HL-60/S4 (cell line): Measurements from ENCODE around the gene EPHA8.

Experiments
- in situ Hi-C: fragments of 300-500 bp; cut with MboI; formaldehyde crosslinking; loops from 2 replicates; pipeline ENCODE4 v1.14.3; 2022; ENCODE audit warnings: low sequenced_read_pairs

EPHA8 gene

GRCh38 chr1:22638476-22639234 lies 75.4 kb downstream of the EPHA8 start:
- in situ Hi-C loops = no loop called here

- in situ Hi-C loops = no loop called here
Observed at GRCh38 chr1:22639286-22639685, 76.0 kb downstream of the EPHA8 start.

GRCh38 chr1:22641247-22641646 lies 78.0 kb downstream of the EPHA8 start:
- in situ Hi-C loops = loop anchor here (10.0 kb wide), 1 partner anchor 216 kb away; no protein-coding TSS in a partner anchor

GRCh38 chr1:22641906-22642636 lies 78.8 kb downstream of the EPHA8 start:
- in situ Hi-C loops = loop anchor here (10.0 kb wide), 1 partner anchor 217 kb away; no protein-coding TSS in a partner anchor

DNA sequence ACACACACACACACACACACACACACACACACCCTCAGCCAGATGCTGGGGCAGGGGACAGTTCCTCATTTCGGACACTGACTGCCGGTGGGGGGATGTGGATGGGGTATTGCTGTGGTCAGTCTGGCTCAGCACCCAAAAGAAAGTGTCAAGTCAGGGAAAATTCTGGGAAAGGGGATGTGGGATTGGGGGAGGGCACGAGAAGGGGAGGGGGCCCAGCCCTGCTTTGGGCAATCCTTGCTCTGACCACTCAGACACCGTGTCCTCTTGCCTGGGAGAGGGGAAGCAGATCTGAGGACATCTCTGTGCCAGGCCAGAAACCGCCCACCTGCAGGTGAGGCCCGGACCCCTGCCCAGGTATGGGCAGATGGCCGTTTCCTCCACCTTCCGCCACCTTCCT lies 80.1 kb downstream of the EPHA8 start, which contains the start of gene C1QC:
TSS of gene C1QC (plus strand) at position 253 of the 400 bp plus-strand sequence. CDS start 391 bp downstream, outside the sequence.
- in situ Hi-C loops = loop anchor here (10.0 kb wide), 1 partner anchor 219 kb away; no protein-coding TSS in a partner anchor

DNA sequence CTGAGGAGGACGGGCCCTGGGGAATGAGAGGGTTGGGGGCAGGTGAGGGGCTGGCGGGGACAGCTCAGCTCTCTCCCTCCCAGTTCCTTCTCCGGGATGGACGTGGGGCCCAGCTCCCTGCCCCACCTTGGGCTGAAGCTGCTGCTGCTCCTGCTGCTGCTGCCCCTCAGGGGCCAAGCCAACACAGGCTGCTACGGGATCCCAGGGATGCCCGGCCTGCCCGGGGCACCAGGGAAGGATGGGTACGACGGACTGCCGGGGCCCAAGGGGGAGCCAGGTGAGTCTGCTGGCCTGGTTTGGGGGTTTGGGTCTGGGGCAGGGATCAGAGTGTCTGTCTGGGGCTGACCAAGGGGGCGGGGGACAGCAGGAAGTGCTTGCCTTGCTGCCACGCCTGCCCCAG lies 80.6 kb downstream of the EPHA8 start:
- in situ Hi-C loops = loop anchor here (10.0 kb wide), 1 partner anchor 219 kb away; no protein-coding TSS in a partner anchor

- in situ Hi-C loops = loop anchor here (10.0 kb wide), 1 partner anchor 221 kb away; no protein-coding TSS in a partner anchor
Observed at GRCh38 chr1:22645931-22646330, 82.6 kb downstream of the EPHA8 start.

DNA sequence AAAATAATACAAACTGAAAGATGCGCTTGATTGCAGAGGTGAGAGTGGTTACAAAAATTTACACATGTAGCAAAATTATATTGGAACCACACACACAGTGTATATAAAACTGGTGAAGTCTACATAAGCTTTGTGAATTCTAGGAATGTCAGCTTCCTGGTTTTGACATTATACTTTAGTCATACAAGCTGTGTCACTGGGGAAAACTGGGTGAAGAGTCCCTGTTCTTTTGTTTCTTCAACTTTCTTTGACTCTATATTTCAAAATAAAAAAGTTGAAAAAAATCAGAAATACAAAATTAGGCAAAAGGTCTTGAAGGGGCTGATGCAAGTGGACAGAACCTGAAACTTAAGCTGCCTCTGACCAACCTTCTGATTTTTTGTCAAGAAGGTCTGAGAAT lies 83.1 kb downstream of the EPHA8 start:
- in situ Hi-C loops = loop anchor here (10.0 kb wide), 1 partner anchor 222 kb away; no protein-coding TSS in a partner anchor

DNA sequence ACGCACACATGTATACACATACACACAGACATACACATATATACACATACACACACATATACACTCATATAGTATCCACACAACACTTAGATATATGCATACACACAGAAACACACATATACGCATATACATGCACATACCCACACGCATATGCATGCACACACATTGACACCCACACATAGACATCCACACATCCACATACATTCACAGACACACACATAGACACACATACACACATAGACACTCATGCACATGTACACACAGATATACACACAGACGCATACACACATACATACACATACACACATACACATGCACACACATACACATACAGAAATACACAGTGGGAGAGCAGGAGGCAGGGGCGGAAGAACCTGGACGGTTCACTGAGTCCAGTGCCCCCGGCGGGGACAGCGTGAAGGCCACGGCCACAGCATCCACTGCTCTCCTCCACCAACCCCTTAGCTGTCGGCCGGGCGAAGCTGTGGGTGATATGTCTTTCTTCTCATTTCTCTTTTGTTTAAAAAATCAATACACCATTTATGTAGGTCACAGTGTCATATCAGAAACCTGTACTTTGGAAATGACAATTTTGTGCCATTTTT lies 86.9 kb downstream of the EPHA8 start:
- in situ Hi-C loops = no loop called here

DNA sequence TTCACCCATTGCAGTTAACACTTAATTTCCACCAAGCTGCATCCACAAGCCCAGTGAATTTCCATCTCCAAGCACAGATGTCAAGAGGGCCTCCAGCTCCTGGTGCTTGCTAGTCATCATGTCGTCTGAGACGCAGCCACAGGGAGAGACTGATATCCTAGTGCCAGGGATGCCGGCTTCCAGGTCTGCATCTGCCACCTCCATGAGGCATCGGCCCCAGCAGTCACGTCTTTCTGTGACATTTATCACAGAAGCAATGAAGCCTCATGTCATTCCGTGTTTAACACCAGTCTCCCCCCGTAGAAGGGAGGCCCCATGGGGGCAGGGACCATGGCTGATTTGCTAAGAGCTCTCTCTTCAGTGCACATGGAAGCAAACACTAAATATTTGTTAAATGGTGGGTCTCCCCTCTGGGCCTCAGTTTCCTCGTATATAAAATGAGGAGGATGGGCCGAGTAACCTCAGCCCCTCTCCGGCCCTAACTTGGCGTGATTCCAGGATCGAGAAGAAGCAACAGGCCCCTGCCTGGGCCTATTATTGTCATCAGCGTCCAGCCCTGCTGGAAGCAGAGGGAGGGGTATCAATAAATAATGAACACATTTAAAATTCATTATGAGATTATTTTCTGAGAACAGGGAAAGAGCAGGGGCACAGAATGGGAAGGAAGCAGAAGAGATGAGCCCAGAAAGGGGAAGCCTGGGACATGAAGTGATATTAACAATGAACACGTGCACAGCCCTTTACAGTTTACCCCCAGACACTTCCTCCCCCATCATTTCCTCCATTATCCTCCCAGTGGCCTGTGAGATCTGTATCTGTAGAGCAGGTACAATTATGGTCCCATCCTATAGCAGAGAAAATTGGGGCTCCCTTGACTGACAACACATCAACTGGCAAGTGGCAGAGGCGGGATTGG lies 88.9 kb downstream of the EPHA8 start:
- in situ Hi-C loops = no loop called here

DNA sequence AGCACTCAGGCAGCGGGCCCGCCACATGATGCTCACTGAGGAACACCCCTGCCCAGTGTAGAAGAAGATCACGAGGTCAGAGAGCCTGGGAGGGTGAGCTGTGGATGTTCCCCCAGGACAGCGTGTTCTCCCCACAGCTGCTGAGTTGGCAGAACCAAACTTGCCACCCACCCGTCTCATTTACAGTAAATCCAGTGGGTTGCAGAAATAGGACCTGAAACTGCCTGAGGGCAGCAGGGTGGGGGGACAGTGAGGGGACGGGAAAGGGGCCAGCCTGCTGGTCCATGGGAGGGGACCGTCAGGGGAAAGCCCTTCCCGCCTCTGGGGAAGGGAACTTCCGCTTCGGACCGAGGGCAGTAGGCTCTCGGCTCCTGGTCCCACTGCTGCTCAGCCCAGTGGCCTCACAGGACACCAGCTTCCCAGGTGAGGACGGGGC lies 89.6 kb downstream of the EPHA8 start, which contains the start of gene C1QB:
TSS of gene C1QB (plus strand) at position 356 of the 436 bp plus-strand sequence. CDS start 6,227 bp downstream, outside the sequence.
- in situ Hi-C loops = no loop called here
